Measurements from ENCODE around the gene CACNA1I. TPM values are rescaled to one million over a fixed set of nuclear protein-coding genes. Genes with fewer than 3 reads are reported as not detected.

The CACNA1I gene
- total and polyA plus RNA-seq, 2 of the 8 experiments (the other 6 are each of a cell fraction or from before 2014, with no cell fraction given): 0.77 to 1.2 TPM

GRCh38 chr22:39553429-39553828 is 17.1 kb upstream of the CACNA1I start (continued):
- TF ChIP-seq CHD7 (IDR thresholded peaks at IDR 0.05; ENCODE audit: insufficient replicate concordance, low read length): no peak
- no peak for TF ChIP-seq YY1 (IDR thresholded peaks at IDR 0.05; ENCODE audit: low read depth, low read length)
- no peak for TF ChIP-seq CHD1 (IDR thresholded peaks at IDR 0.05; ENCODE audit: low read depth, low read length)
- no peak for TF ChIP-seq SIN3A (conservative IDR thresholded peaks at IDR 0.05 in 1 of 2, IDR thresholded peaks at IDR 0.05 in 1 of 2; ENCODE audit: low read depth in 1 of 2, low read length in 2 of 2)
- TF ChIP-seq PHF8 (conservative IDR thresholded peaks at IDR 0.05; ENCODE audit: low read depth, low read length): no peak
